ENCODE results near the gene TRIM49D2. TPM values are rescaled to one million over a fixed set of nuclear protein-coding genes. Genes with fewer than 3 reads are reported as not detected.

The TRIM49D2 gene
- polyA plus RNA-seq, 4 donors = not detected

Other genes with a start within 250 kb of the TRIM49D2 start
- gene TRIM77, start 213.8 kb upstream of the TRIM49D2 start, polyA plus RNA-seq = not detected
- not detected for gene TRIM49, start 115.5 kb upstream of the TRIM49D2 start, polyA plus RNA-seq
- gene TRIM64B, start 45.6 kb upstream of the TRIM49D2 start, polyA plus RNA-seq = not detected
- not detected for gene TRIM49D1, start 1.8 kb upstream of the TRIM49D2 start, polyA plus RNA-seq
- not detected for gene TRIM64, start 42.0 kb downstream of the TRIM49D2 start, polyA plus RNA-seq
- not detected for gene TRIM49C, start 107.0 kb downstream of the TRIM49D2 start, polyA plus RNA-seq
- not detected for gene UBTFL1, start 161.9 kb downstream of the TRIM49D2 start, polyA plus RNA-seq
- gene NAALAD2, start 210.6 kb downstream of the TRIM49D2 start, polyA plus RNA-seq = 1 to 10 TPM in 1 of 4 donors, under 1 TPM in 1, not detected in 2; 0.39 to 5.5 TPM

Data from small intestine (tissue), 4 donors.